AG09309 (cell line): ENCODE measurements around the gene VWA3B.
"Not testable (repeated sequence)": the region's sequence is repeated elsewhere in the genome, so short reads cannot be mapped to it uniquely, and the experiment has no call there.

ENCODE experiments used
- DNase-seq: peaks from one replicate; pipeline ENCODE4 v3.0.0-alpha.2; 2010; ENCODE audit warnings: low read depth
- H3K4me3 ChIP-seq: 2 replicates; pipeline ENCODE4 v1.5.1; 2011; ENCODE audit warnings: mild to moderate bottlenecking, low read depth, low read length, moderate library complexity; ENCODE audit not compliant: control insufficient read depth
- CTCF ChIP-seq: IDR thresholded peaks from 2 replicates; pipeline ENCODE4 v1.5.1; 2011; ENCODE audit warnings: mild to moderate bottlenecking, low read depth, low read length, inconsistent platforms; ENCODE audit not compliant: insufficient read depth, control insufficient read depth; ENCODE audit errors: missing control alignments

Gene VWA3B

GRCh38 chr2:98040331-98040939 lies 46.5 kb upstream of the VWA3B start:
- DNase-seq, result no peak
- TF ChIP-seq CTCF, result no peak
- H3K4me3 ChIP-seq, result no peak overlapping the region

DNA sequence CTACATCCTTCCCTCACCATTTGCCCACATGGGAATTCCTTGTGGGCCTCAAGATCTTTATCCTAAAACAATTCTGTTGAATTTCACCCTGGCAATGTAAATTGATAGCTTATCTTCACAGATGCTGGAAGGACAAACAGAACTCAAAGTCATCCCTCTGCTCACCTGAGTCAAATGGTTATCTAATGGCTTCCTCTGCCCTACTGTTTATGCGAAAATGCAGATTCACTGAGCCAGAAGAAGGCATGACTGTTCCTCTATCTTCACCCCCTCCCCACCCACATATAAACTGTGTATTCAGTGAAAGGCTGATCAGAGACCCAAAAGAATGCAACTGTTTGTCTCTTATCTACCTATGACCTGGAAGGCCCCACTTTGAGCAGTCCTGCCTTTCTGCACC lies 43.9 kb upstream of the VWA3B start:
- H3K4me3 ChIP-seq, result no peak overlapping the region
- no peak for TF ChIP-seq CTCF
- no peak for DNase-seq

GRCh38 chr2:98044730-98045129 lies 42.2 kb upstream of the VWA3B start:
- not testable (repeated sequence) for DNase-seq

GRCh38 chr2:98050070-98050469 lies 36.9 kb upstream of the VWA3B start:
- no peak for DNase-seq
- no peak overlapping the region for H3K4me3 ChIP-seq
- no peak for TF ChIP-seq CTCF

More at GRCh38 chr2:98044730-98045129, 42.2 kb upstream of the VWA3B start:
- H3K4me3 ChIP-seq, result not testable (repeated sequence)

DNA sequence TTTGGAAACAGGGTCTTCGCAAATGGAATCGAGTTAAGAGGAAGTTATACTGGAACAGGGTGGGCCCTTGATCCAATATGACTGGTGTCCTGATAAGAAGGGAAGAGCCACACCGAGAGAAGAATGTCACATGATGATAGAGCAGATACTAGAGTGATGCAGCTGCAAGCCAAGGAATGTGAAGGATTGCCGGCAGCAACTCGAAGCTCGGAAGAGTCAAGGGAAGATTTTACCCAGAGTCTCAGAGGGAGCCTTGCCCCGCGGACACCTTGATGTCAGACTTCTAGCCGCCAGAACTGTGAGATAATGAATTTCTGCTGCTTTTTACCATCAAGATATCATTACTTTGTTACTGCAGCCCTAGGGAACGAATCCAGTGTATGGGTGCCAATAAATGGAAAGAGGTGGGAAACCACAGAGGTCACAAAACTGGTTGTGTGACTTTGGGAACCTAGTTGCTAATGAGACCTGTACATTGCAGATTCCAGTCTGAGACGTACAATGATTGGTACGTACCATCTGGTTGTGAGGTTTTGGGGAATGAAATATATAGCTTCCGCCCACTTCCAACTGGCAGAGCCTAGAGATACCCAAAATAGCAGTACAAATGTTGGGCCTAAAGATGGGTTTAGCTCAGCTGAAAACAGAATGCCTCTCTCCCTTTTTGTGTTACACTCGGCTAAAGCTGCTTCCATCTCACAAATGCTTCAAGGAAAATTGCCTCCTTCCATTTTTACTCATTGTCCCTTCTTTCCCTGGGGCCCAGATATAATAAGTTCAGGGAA lies 28.6 kb upstream of the VWA3B start:
- no peak for DNase-seq
- TF ChIP-seq CTCF, result no peak
- H3K4me3 ChIP-seq, result no peak overlapping the region

DNA sequence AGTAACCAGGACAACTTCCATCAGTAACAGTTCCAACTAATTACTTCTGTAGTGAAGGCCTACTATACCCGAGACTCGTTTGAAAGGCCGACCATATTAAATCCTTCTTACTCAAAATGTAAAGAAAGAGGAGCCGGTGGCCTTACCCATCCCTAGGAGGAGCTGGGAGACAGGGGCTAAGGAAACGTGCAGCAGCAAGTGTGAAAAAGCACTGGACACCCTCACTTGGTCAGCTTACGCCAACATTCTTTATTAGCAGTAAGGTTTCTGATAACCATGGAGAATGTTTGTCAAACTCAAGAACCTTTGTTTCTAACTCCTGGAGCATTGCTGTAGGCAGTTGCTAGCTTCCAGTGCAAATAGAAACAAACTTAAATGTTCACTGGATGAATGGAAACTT lies 26.7 kb upstream of the VWA3B start:
- no peak for TF ChIP-seq CTCF
- no peak for DNase-seq
- no peak overlapping the region for H3K4me3 ChIP-seq

DNA sequence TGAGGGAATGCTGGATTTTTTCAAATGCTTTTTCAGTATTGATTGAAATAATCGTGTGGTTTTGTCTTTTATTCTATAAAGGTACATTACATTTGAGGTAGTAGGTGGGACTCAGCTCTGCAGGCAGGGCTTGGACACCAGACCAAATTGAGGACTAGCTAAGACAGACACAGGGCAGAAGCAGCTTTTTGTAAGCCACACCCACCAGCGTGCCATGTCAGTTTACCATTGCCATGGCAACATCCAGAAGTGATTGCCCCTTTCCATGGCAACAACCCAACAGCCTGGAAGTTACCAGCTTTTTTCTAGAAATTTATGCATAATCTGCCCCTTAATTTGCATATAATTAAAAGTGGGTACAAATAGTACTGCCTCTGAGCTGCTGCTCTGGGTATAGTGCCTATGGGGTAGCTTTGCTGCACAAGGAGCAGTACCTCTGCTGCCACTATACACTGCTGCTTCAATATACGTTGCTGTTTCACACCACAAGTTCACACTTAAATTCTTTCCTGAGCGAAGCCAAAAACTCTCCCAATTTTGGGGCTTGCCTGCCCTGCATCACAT lies 23.6 kb upstream of the VWA3B start:
- no peak overlapping the region for H3K4me3 ChIP-seq
- no peak for DNase-seq
- TF ChIP-seq CTCF, result no peak
